HG03159 (cell line): Measurements from ENCODE around the gene METTL9.
"Not testable (repeated sequence)": the region's sequence is repeated elsewhere in the genome, so short reads cannot be mapped to it uniquely, and the experiment has no call there.

Experiments
- ATAC-seq: cut with Tn5 transposase; IDR thresholded peaks from one replicate; pipeline ENCODE4 v1.9.1; 2021; ENCODE audit warnings: mild to moderate bottlenecking, moderate library complexity; ENCODE audit not compliant: unreplicated experiment

METTL9 gene

DNA sequence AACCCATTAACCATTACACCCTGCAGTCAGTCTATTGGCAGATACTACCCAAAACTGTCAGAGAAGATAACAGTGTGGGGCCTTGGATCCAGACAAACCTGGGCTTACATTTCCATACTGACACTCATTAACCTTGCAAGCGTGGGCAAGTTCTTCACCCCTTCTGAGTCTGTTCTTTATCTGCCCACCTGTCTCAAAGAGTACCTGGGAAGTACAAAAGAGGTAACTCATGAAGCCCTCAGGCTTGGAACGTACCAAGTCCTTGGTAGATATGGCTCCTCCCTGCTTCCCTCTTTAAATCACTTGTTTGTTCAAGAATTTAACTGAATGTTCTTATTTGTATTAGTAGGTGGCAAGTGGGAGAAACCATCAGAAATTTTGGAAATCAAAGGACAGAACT, 55.5 kb downstream of the METTL9 start:
- ATAC-seq: no peak

DNA sequence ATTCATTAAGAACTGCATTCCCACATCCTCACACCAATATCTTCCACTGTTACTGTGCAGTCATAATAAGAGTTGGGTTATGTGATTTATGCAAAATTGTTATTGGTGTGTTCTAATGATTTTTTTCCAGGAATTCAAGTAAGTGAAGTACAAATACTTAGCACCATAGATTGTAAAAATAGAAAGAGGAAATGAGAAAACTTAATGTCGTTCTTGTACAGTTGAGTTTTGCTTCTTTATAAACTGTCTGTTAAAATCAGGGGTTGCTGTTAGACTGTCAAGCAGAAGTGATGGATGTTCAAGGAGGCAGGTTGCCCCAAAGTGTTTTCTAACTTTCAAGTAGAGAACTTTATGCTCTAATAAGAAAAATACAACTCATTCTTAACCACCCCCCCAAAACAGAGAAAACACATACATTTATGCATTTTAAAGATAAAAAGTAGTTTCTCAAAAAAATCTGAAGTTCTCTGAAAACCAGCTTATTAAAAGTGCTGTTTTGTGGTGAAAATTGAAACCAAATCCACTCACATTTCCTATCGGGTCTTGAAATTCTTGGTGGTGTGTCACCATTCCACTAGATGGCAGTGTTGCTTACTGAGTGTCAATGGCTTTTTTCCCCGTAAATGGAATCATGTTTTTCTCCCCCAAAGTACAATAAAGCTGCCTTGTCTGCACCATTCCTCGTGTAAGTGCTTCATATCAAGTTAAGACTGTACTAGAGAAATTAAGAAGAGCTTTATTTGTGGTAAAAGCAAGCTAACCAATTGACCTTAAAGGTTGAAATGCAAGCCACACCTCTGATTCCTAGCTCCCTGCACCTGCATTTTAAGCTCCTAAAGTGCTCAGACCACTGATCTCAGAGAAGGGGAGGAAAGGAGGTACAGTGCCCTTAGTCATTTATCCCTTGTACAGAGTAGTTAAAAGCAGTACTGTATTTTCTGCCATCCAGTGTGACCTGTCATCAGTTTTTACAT, 57.7 kb downstream of the METTL9 start:
- peak; percentile 54 for ATAC-seq

DNA sequence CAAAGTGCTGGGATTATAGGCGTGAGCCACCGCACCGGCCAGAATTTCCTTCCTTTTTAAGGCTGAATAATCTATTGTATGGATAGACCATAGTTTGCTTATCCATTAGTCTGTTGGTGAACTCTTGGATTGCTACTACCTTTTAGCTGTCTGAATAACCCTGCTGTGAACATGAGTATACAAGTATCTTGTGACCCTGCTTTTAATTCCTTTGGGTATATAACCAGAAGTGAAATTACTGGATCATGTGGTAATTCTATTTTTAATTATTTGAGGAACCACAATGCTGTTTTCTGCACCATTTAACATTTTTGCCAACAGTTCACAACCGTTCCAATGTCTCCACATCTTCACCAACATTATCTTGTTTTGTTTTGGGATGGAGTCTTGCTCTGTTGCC, 59.7 kb downstream of the METTL9 start:
- ATAC-seq: no peak

DNA sequence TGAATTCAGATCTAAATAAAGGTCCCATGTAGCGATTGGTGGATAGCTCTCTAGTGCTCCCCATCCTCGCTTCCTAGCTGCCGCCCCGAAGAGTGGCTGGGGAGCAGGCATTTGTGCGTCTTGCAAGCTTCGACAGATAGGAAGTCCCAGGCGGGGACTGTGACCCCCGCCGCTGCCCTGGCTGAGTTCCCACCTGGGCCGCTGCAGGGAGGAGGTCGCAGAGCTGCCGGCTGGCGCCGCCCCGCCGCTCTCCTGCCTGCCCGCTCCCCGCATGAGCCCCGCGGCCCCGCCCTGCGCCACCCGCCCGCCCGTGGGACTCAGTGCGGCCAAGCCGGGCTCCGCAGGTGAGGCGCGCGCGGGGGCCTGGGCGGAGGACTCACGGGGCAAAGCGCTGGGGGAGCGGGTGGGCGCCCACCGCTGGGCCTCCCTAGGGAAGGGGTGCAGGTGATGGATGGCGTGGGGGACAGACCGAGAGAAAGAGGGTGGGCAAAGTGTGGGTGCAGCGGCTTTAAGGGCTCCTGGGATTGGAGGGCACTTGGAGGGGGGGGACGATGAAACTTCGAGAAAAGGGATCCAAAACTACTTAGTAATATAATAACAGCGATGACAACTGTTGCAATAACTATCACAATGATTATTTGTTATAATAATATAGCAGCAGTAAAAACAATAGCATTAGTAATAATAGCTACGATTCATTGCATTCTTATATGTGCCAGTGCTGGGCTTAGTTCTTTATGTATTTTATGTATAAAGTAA, 64.7 kb downstream of the METTL9 start, which contains the start of gene OTOA:
OTOA (plus strand) TSS at position 80 of the 759 bp plus-strand sequence. CDS start 14,547 bp downstream, outside the sequence.
- ATAC-seq: no peak

DNA sequence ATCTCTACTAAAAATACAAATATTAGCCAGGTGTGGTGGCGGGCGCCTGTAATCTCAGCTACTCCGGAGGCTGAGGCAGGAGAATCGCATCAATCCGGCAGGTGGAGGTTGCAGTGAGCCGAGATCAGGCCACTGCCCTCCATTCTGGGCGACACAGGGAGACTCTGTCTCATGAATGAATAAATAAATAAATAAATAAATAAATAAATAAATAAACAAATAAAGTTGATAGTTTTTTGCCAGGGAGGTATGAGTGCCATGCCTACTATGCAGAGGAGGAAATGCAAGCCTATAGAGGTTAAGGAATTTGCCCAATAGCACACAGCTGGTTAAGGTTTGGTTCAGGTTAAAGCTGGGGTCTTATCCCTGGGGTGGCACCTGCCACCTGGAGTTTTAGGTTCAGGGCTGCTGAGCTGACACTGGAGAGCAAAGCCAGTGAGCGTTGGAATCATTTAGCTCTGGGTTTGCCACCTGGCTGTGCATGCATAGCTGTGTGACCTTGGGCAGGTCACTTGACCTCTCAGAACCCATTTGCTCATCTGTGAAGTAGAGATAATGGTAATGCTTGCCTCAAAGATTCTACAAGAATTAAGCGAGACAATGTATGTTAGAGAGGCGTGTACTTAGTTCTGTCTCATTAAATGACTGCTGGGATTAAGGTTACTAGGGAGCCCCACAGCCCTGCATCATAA, 65.6 kb downstream of the METTL9 start:
- ATAC-seq: no peak

DNA sequence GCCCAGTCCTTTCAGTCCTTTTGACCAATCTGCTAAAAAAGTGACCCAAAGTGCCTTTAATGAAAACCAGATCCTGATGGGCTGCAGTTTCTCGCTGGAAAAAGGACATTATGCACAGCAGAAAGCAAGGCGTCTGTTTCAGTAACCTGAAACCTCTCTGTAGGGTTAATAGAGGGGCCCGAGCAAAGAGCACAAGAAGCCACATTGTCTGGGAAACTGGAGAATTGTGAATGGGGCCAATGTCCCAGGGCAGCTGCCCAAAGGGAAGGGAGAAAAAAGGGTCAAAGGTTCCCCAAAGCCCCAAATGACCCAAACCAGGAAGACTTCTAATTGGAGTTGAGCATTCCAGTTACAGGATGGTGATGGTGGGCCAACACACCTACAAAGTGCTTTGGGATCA, 67.4 kb downstream of the METTL9 start:
- ATAC-seq: no peak

DNA sequence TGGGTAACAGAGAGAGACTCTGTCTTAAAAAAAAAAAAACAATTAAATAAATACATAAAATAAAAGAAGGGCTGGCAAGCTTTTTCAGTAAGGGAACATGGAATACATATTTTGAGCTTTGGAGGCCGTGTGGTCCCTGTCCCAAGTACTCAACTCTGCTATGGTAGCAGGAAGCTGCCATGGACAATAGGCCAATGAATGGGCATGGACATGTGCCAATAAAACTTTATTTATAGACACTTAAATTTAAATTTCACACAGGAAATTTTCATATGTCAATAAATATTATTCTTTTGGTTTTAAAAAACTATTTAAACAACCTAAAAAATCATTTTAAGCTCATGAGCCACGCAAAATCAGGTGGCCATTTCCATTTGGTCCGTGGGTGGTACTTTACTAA, 68.2 kb downstream of the METTL9 start:
- no peak for ATAC-seq

DNA sequence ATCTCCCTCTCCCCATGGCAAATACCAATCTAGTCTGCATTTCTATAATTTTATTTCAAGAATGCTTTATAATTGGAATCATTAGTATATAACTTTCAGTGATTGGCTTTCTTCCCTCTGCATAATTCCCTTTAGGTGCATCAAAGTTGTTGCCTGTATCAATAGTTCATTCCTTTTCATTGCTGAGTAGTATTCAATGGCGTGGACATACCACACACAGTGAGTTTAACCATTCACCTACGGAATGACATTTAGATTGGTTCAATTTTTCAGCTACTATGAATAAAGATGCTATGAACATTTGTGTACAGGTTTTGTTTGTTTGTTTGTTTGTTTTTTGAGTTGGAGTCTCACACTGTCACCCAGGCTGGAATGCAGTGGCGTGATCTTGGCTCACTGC, 74.1 kb downstream of the METTL9 start:
- no peak for ATAC-seq

DNA sequence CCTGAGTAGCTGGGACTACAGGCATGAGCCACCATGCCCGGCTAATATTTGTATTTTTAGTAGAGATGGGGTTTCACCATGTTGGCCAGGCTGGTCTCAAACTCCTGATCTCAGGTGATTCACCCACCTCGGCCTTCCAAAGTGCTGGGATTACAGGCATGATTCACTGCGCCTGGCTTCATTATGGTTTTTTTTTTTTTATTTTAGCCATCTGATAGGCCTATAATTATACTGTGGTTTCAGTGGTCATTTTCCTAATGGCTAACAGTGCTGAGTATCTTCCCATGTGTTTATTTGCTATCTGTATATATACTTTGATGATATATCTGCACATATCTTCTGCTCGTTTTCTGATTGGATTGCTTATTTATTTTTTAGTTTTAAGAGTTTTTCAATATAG, 75.1 kb downstream of the METTL9 start:
- not testable (repeated sequence) for ATAC-seq

DNA sequence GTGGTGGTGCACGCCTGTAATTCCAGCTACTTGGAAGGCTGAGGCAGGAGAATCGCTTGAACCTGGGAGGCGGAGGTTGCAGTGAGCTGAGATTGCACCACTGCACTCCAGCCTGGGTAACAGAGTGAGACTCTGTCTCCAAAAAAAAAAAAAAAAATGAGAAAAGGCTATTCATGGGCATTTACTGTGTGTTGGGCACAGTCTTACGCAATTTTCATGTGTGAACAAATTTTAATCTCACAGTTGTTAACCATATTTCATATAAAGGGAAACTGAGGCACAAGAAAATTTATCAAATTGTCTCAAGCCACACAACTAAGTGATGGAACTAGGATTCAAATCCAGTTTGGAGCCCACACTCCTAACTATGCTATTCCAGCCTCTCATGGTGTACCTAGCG, 81.3 kb downstream of the METTL9 start:
- ATAC-seq: not testable (repeated sequence)

DNA sequence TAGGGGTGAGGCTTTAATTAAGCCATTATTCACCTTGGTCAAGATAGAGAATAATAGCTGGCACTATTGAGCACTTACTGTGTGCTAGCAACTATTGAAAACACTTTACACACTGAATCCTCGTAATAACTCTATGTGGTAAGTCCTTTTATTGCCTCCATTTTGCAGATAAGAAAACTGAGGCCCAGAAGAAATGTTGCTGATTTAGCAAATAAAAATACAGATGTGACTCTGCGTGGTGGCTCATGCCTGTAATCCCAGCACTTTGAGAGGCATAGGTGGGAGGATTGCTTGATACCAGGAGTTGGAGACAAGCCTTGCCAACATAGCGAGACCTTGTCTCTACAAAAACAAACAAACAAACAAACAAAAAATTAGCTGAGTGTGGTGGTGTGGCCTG, 83.8 kb downstream of the METTL9 start:
- ATAC-seq: no peak

DNA sequence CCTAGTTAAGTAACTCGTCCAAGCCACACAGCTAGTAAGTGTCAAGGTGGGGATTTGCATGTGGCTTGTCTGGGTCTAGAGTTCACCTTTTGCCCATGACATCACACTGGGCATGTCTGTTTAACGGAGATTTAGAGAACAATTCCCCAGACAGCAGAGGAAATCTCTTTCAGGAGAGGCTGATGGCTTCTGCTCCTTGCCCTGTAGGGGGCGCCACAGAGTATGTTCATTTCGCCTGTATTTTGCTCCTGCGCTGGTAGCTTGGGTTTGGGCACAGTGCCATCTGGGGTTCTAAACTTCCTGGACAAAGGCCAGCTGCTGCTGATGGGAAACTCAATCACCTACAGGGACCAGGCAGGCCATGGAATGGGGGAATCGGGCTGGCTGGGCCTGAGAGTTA, 84.8 kb downstream of the METTL9 start:
- ATAC-seq: no peak

DNA sequence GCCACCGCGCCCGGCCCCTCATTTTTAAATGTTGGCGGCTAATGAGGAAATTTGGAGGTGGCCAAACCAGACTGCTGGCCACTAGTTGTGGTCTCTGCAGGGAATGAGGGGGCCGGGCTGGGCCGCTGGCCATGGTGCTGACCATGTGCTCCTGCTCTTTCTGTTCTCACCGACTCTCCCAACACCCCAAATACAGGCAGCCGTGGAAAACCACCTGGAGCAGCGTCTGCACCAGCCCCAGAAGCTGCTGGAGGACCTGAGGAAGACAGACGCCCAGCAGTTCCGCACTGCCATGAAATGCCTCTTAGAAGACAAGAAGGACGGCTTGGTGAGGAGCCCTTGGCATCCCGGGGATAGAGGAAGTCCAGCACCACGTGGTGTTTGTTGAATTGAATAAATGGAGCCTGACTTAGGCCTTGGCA, 85.7 kb downstream of the METTL9 start:
- ATAC-seq: no peak

DNA sequence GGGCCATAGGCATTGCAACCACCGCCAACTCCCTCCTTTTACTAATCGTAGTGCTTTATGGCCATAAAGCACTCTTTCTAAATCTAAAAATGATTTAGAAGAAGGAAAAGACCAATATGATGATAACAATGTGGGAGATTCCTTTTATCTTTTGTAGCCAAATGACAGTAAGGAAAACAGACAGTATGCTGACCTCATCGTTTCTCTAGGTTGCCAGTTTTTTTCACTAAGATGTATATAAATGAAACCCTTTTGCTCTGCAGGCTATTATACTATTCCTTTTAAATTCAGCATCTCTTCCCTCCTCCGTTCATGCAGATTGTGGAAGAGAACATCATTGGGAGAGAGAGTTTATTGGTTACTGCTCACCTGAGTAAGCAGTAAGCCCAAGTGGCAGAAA, 89.7 kb downstream of the METTL9 start:
- no peak for ATAC-seq

DNA sequence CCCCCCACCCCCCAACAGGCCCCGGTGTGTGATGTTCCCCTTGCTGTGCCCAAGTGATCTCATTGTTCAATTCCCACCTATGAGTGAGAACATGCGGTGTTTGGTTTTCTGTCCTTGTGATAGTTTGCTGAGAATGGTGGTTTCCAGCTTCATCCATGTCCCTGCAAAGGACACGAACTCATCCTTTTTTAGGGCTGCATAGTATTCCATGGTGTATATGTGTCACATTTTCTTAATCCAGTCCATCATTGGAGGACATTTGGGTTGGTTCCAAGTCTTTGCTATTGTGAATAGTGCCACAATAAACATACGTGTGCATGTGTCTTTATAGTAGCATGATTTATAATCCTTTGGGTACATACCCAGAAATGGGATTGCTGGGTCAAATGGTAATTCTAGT, 91.6 kb downstream of the METTL9 start:
- ATAC-seq: not testable (repeated sequence)

DNA sequence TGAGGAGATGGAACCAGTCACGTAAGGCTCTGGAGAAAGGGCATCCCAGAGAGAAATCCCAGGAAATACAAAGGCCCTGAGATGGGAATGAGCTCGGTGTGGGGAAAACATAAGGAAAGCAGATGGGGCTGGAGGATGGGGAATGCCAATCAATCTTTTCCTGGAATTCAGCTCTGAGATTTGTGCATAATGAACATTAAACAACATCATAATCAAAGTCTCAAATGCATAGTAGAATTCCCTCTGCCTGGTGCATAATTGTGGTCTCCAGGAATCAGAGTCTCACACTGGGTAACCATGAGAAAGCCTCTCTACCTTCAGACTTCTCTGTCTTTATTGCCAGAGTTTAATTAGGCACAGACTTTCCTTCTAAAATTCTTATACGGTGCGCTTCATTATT, 95.2 kb downstream of the METTL9 start:
- ATAC-seq: no peak

DNA sequence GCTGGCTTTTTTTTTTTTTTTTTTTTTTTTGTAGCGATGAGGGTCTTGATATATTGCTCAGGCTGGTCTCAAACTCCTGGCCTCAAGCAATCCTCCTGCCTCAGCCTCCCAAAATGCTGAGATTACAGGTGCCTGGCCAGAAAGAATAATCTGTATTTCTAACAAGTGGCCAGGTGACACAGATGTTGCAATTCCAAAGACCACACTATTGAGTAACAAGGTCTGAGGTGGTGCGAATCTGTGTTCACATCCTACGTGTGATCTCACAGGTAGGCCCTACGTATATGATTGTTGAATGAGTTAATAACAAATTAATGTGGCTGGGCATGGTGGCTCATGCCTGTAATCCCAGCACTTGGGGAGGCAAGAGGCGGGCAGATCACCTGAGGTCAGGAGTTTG, 97.7 kb downstream of the METTL9 start:
- no peak for ATAC-seq

DNA sequence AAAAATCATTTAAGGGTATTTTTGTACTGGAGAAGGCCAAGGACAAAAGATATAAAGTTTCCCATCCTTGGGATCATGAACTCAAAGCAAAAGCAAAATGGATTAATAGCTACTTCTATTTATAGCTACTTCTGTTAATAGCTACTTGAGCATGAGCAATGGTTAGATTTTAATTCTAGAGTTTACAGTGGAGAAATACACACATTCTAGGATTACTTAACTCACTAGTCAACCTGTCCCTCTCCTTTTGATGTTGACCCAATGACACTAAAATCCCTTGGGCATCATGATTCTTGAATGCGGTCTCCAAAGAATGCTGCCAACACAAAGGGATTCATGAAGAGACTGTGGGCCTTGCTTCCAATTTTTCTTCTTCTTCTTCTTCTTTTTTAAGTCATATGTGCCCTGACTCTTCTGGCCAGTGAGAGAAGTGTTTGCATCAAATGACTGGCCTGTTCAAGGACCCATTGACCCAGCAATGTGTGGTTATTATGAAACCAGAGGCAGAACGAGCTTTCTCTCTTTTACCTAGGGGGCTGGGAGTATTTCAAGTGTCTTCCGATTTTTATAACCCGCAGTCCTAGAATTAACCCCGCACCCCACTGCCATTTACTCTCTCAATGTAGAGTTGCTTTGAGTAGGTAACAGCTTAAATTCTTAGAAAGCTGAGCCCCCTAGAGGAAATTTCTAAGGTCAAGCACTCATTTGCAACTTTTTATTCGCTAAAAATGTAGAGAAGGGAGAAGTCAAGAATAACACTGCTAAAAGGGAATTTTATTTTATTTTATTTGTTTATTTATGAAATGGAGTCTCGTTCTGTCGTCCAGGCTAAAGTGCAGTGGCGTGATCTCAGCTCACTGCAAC, 99.0 kb downstream of the METTL9 start:
- ATAC-seq: no peak

DNA sequence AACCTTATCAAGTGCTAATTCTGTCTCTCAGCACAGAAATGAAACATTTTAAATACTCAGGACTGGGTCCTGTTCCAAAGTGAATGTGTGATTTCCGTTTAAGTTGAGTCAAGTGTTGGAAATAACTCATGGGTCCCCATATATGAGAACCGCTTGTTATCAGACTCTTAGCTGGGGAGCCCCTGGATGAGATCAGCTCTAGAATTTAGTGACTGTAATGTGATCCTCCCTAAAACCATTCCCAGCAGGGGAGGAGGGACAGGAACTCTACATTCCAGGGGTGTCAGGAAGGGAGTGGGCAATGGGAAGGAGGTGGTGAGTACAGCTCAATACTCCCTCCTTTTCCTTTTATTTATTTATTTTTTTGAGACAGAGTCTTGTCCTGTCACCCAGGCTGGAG, 101.9 kb downstream of the METTL9 start:
- no peak for ATAC-seq

DNA sequence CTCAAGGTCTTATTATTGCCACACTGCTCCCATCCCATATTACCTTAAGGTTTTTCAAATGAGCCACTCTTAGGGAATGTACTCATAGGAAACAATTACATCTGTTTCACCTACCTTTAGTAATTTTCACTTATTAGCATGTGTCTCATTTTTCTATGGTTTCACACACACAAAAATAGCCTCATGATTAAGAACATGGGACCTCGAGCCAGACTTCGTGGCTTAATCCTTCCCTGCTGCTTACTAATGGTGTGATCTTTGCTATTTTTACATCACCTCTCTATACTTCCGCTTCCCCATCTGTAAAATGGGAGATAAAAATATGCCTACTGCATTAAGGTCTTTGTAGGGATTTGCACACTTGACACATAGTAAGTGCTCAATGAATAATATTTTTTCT, 102.9 kb downstream of the METTL9 start:
- no peak for ATAC-seq
